GM19395 (cell line): Measurements from ENCODE around the gene SNTG2.

Experiments used
- ATAC-seq: cut with Tn5 transposase; IDR thresholded peaks from one replicate; pipeline ENCODE4 v1.9.1; 2021; ENCODE audit warnings: mild to moderate bottlenecking, moderate library complexity; ENCODE audit not compliant: unreplicated experiment

The SNTG2 gene

DNA sequence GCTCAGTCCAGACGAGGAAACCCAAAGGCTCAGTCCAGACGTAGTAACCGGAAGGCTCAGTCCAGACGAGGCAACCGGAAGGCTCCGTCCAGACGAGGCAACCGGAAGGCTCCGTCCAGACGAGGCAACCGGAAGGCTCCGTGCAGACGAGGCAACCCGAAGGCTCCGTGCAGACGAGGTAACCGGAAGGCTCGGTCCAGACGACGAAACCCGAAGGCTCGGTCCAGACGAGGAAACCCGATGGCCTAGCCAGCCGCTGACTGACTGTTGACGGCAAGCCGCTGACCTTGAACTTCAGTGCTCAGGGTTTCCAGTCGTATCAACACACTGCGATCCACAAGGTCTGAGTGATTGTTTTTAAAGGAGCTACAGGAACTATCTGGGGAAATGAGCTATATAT lies 312.0 kb downstream of the SNTG2 start:
- no peak for ATAC-seq

- no peak for ATAC-seq
Observed at GRCh38 chr2:1265454-1265853, 314.8 kb downstream of the SNTG2 start.

GRCh38 chr2:1266351-1266750 lies 315.7 kb downstream of the SNTG2 start:
- ATAC-seq: no peak

DNA sequence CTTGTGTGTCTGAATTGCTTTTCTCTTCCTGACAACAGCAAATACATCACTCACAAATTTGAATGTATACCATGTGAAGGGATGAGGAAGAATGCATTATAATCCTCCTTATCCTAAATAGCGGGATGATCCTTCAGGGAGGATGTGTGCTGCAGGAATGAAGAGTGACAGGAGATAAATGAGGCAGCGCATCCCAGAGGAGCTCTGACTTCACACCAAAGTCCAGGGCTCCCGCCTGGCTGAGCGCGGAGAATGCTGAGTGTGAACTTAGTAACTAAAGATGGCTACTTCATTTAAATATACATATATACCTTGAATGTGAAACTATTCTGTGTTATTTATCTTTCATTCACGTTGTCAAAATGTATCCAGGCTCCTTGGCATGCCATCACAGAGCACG lies 317.4 kb downstream of the SNTG2 start:
- no peak for ATAC-seq

DNA sequence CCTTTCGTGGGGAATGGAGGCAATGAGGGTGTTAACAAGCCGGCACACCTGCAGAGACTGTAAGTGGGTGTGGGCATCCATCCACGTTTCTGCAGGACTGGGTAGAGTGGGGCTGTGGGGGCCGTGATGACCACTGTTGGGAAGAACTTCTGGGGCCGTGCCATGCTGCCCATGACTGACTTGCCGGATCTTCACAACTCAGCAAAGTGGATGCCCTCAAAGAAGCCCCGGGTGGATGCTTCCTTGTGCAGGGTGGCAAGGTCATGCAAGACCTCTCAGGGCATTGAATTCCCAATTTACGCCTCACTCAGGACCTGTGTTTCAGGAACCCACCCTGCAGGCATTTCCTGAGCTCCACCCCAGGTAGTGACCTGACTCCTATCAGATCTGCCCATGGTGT lies 319.2 kb downstream of the SNTG2 start:
- no peak for ATAC-seq

DNA sequence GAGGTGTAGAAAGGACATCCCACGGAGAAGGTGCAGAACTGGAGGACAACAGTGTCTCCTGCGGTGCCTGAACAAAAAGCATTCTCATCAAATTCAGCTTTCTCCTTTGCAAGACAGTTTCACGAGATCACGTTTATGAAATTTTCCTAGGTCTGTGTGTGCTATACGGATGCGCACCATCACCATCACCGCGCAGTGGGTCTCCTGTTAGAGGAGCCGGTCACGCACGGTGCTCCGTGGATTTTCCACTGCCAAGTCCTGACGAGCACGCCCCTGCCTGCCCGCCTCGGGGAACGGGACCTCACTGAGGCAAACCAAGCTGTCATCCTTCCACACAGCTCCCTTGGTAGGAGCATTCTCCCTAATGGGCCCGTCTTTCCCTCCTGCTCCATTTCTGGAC lies 322.2 kb downstream of the SNTG2 start:
- no peak for ATAC-seq

GRCh38 chr2:1277634-1278033 lies 327.0 kb downstream of the SNTG2 start:
- ATAC-seq: no peak

- no peak for ATAC-seq
Observed at GRCh38 chr2:1278125-1278524, 327.5 kb downstream of the SNTG2 start.

DNA sequence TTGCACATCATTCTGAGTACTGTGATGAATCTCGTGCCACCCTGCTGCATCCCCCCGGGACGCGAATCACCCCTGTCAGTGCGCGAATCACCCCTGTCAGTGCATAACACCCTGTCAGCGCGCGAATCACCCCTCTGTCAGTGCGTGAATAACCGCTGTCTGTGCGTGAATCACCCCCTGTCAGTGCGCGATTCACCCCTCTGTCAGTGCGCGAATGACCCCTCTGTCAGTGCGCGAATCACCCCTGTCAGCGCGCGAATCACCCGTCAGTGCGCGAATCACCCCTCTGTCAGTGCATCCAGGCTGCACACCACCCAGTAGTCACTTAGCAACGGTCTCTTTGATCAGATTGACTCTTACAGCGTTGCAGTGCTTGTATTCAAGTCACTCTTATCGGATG lies 328.2 kb downstream of the SNTG2 start:
- no peak for ATAC-seq

DNA sequence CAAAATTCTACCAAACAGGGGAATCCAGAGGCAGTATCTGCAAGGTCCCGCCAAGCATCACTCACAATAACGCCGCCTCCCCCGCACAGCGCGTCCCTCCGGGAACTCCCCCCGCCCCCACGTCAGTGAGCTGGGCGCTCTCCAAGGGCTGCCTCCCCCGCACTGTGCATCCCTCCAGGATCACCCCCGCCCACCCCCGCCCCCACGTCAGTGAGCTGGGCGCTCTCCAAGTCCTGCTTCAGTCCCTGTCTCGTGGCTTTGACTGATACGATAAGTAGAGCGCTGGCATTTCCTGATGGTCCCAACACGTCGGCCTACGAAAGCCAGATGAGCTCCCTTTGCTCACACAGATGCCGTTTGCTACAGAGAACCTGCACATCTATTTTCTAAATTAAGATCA lies 331.9 kb downstream of the SNTG2 start:
- ATAC-seq: no peak

- ATAC-seq: no peak
Observed at GRCh38 chr2:1283020-1283801, 332.6 kb downstream of the SNTG2 start.

- no peak for ATAC-seq
Observed at GRCh38 chr2:1283871-1284270, 333.2 kb downstream of the SNTG2 start.

GRCh38 chr2:1286929-1287328 lies 336.3 kb downstream of the SNTG2 start:
- no peak for ATAC-seq

DNA sequence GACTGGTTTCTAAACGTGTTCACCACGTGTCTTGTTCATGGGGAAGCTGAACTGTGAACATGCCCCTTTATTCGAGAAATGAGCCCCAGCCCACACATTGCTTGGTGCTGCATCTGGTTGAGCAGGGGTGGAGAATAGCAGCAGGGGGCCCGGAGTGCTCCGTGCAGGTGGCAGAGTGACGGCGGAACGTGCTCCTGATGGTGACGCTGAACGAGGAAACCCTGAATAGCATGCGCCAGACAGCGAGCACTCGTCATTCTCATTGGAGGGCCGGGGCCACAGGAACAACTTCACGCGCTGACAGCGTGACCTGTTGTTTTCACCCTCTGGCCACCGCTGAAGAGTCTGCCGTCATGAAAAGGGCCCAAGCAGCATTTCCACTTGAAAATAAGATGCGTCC lies 336.8 kb downstream of the SNTG2 start:
- no peak for ATAC-seq

DNA sequence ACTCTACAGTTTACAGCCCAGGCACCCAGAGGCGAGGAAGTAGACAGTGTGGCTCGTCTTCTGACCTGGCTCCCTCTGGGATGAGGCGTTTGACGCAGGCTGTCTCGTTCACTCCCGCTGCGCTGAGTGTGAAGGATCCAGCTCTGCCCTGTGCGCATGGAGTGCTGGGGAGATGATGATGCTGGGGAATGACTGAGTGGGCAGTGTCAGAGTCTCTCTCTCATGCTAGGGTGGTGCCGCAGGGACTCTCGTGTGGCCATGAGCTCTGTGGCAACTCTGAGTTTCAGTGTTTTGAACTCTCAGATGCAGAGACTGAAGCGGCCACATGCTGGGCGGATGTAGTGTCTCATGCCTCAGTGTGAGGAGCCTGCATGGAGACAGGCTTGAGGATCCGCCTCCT lies 344.3 kb downstream of the SNTG2 start:
- ATAC-seq: no peak

GRCh38 chr2:1295740-1296139 lies 345.1 kb downstream of the SNTG2 start:
- no peak for ATAC-seq

DNA sequence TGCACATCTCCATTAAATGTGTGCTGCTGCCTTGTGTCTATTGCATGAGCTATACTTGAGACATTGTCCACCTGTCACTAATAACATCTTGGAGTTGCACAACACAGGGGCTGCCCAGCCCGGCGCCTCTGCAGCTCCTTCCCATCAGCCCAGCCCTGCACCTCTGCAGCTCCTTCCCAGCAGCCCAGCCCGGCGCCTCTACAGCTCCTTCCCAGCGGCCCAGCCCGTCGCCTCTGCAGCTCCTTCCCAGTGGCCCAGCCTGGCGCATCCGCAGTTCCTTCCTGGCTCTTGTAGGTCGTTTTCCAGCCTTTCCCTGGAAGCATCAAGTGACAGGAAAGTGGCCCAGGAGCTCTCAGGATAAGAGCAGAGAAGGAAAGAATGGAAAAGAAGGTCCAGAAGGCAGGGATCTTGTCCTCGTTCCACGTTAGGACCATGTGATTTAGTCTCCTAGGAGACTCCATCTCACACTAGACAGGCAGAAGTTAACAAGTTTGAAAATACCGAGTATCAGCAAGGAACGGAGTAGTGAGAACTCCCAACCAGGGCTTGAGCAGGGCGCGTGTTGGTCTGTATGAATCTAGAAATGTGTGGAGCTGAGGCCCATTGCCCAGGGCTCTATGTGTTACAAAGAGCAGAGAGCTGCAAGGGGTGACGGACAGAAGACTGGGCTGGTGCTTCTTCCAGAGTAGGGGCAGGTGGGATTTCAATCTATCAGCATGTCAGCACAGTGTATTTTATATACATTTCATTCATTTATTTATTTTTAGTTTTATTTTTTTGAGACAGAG lies 346.9 kb downstream of the SNTG2 start:
- no peak for ATAC-seq

GRCh38 chr2:1299043-1299442 lies 348.4 kb downstream of the SNTG2 start:
- no peak for ATAC-seq

- ATAC-seq: no peak
Observed at GRCh38 chr2:1300284-1300683, 349.6 kb downstream of the SNTG2 start.

- ATAC-seq: no peak
Observed at GRCh38 chr2:1301056-1301455, 350.4 kb downstream of the SNTG2 start.

GRCh38 chr2:1305342-1306013 lies 354.8 kb downstream of the SNTG2 start:
- ATAC-seq: no peak
